Dendritic cell treated with granulocyte-macrophage colony-stimulating factor and Interleukin-4, amounts not matched to agents 40 ng/mL and 50 ng/mL, for 4 days (primary cell): Measurements from ENCODE around the gene ARHGEF16.

Experiments
- H3K27ac Mint-ChIP-seq: one replicate; pipeline ENCODE4 v1.8.0; 2022; ENCODE audit warnings: mild to moderate bottlenecking, mixed read lengths
- H3K27me3 Mint-ChIP-seq: one replicate; pipeline ENCODE4 v1.8.0; 2022; ENCODE audit warnings: mild to moderate bottlenecking, mixed read lengths
- H3K36me3 Mint-ChIP-seq: one replicate; pipeline ENCODE4 v1.8.0; 2022; ENCODE audit warnings: low read depth, mixed read lengths
- H3K4me1 Mint-ChIP-seq: one replicate; pipeline ENCODE4 v1.8.0; 2022; ENCODE audit warnings: low read depth, mixed read lengths
- H3K4me3 Mint-ChIP-seq: one replicate; pipeline ENCODE4 v1.8.0; 2022; ENCODE audit warnings: mild to moderate bottlenecking, moderate library complexity, mixed read lengths
- H3K9me3 Mint-ChIP-seq: one replicate; pipeline ENCODE4 v1.8.0; 2022; ENCODE audit warnings: mixed read lengths
- intact Hi-C: fragments of 100-400 bp; cut with micrococcal nuclease; formaldehyde crosslinking; loops from one replicate; pipeline ENCODE4 v1.15.0; 2022

ARHGEF16 gene

GRCh38 chr1:3504151-3504821 lies 49.8 kb downstream of the ARHGEF16 start:
- intact Hi-C loops = no loop called here
- no peak overlapping the region for H3K27ac Mint-ChIP-seq
- H3K27me3 Mint-ChIP-seq = no peaks in the 10 kb centered on the region
- H3K4me3 Mint-ChIP-seq = no peak overlapping the region
- H3K36me3 Mint-ChIP-seq = no peaks in the 10 kb centered on the region
- H3K4me1 Mint-ChIP-seq = no peaks in the 10 kb centered on the region
- H3K9me3 Mint-ChIP-seq = no peaks in the 10 kb centered on the region

GRCh38 chr1:3504822-3505153 lies 50.3 kb downstream of the ARHGEF16 start:
- H3K27ac Mint-ChIP-seq = no peak overlapping the region
- no peaks in the 10 kb centered on the region for H3K36me3 Mint-ChIP-seq
- no peaks in the 10 kb centered on the region for H3K27me3 Mint-ChIP-seq
- no peaks in the 10 kb centered on the region for H3K9me3 Mint-ChIP-seq
- intact Hi-C loops = no loop called here
- H3K4me3 Mint-ChIP-seq = no peak overlapping the region
- H3K4me1 Mint-ChIP-seq = no peaks in the 10 kb centered on the region

- H3K9me3 Mint-ChIP-seq = no peaks in the 10 kb centered on the region
- no peak overlapping the region for H3K27ac Mint-ChIP-seq
- H3K4me3 Mint-ChIP-seq = no peak overlapping the region
- H3K36me3 Mint-ChIP-seq = no peaks in the 10 kb centered on the region
- intact Hi-C loops = no loop called here
- no peaks in the 10 kb centered on the region for H3K4me1 Mint-ChIP-seq
- H3K27me3 Mint-ChIP-seq = no peaks in the 10 kb centered on the region
Measured at GRCh38 chr1:3505161-3505560, 50.7 kb downstream of the ARHGEF16 start.

GRCh38 chr1:3506041-3506440 lies 51.6 kb downstream of the ARHGEF16 start:
- no peaks in the 10 kb centered on the region for H3K27me3 Mint-ChIP-seq
- no peaks in the 10 kb centered on the region for H3K9me3 Mint-ChIP-seq
- H3K4me3 Mint-ChIP-seq = no peak overlapping the region
- no peak overlapping the region for H3K27ac Mint-ChIP-seq
- no peaks in the 10 kb centered on the region for H3K36me3 Mint-ChIP-seq
- intact Hi-C loops = no loop called here
- H3K4me1 Mint-ChIP-seq = no peaks in the 10 kb centered on the region

GRCh38 chr1:3506943-3507342 lies 52.5 kb downstream of the ARHGEF16 start:
- intact Hi-C loops = no loop called here
- no peak overlapping the region for H3K27ac Mint-ChIP-seq
- H3K9me3 Mint-ChIP-seq = no peaks in the 10 kb centered on the region
- no peaks in the 10 kb centered on the region for H3K4me1 Mint-ChIP-seq
- H3K4me3 Mint-ChIP-seq = no peak overlapping the region
- H3K36me3 Mint-ChIP-seq = no peaks in the 10 kb centered on the region
- H3K27me3 Mint-ChIP-seq = no peaks in the 10 kb centered on the region

GRCh38 chr1:3507636-3508275 lies 53.3 kb downstream of the ARHGEF16 start:
- Mint-ChIP-seq H3K36me3 (no peaks in the 10 kb centered on the region), H3K9me3 (no peaks in the 10 kb centered on the region), H3K27ac (no peak overlapping the region), H3K27me3 (no peaks in the 10 kb centered on the region), H3K4me1 (no peaks in the 10 kb centered on the region), H3K4me3 (no peak overlapping the region)
- intact Hi-C loops = no loop called here

- no peaks in the 10 kb centered on the region for H3K36me3 Mint-ChIP-seq
- no peaks in the 10 kb centered on the region for H3K9me3 Mint-ChIP-seq
- no peaks in the 10 kb centered on the region for H3K4me1 Mint-ChIP-seq
- no peaks in the 10 kb centered on the region for H3K27me3 Mint-ChIP-seq
- no peak overlapping the region for H3K4me3 Mint-ChIP-seq
- intact Hi-C loops = no loop called here
- no peak overlapping the region for H3K27ac Mint-ChIP-seq
Measured at GRCh38 chr1:3508757-3509415, 54.4 kb downstream of the ARHGEF16 start.

- H3K9me3 Mint-ChIP-seq = no peaks in the 10 kb centered on the region
- H3K27ac Mint-ChIP-seq = no peak overlapping the region
- no peak overlapping the region for H3K4me3 Mint-ChIP-seq
- intact Hi-C loops = no loop called here
- H3K36me3 Mint-ChIP-seq = no peaks in the 10 kb centered on the region
- H3K4me1 Mint-ChIP-seq = no peaks in the 10 kb centered on the region
- H3K27me3 Mint-ChIP-seq = no peaks in the 10 kb centered on the region
Measured at GRCh38 chr1:3509721-3510120, 55.3 kb downstream of the ARHGEF16 start.

- intact Hi-C loops = no loop called here
- Mint-ChIP-seq H3K27ac (no peak overlapping the region), H3K27me3 (no peaks in the 10 kb centered on the region), H3K36me3 (no peaks in the 10 kb centered on the region), H3K9me3 (no peaks in the 10 kb centered on the region), H3K4me1 (no peaks in the 10 kb centered on the region), H3K4me3 (no peak overlapping the region)
Measured at GRCh38 chr1:3510136-3510955, 55.9 kb downstream of the ARHGEF16 start.

GRCh38 chr1:3510956-3511250 lies 56.4 kb downstream of the ARHGEF16 start:
- no peak overlapping the region for H3K27ac Mint-ChIP-seq
- H3K27me3 Mint-ChIP-seq = no peaks in the 10 kb centered on the region
- H3K36me3 Mint-ChIP-seq = no peaks in the 10 kb centered on the region
- no peaks in the 10 kb centered on the region for H3K4me1 Mint-ChIP-seq
- H3K9me3 Mint-ChIP-seq = no peaks in the 10 kb centered on the region
- intact Hi-C loops = no loop called here
- H3K4me3 Mint-ChIP-seq = no peak overlapping the region

GRCh38 chr1:3511306-3511705 lies 56.8 kb downstream of the ARHGEF16 start:
- no peaks in the 10 kb centered on the region for H3K36me3 Mint-ChIP-seq
- no peak overlapping the region for H3K27ac Mint-ChIP-seq
- H3K4me3 Mint-ChIP-seq = no peak overlapping the region
- intact Hi-C loops = no loop called here
- no peaks in the 10 kb centered on the region for H3K9me3 Mint-ChIP-seq
- H3K4me1 Mint-ChIP-seq = no peaks in the 10 kb centered on the region
- H3K27me3 Mint-ChIP-seq = no peaks in the 10 kb centered on the region

- intact Hi-C loops = no loop called here
- no peaks in the 10 kb centered on the region for H3K9me3 Mint-ChIP-seq
- no peaks in the 10 kb centered on the region for H3K27me3 Mint-ChIP-seq
- H3K4me1 Mint-ChIP-seq = no peaks in the 10 kb centered on the region
- H3K27ac Mint-ChIP-seq = no peak overlapping the region
- H3K4me3 Mint-ChIP-seq = no peak overlapping the region
- no peaks in the 10 kb centered on the region for H3K36me3 Mint-ChIP-seq
Measured at GRCh38 chr1:3511856-3512255, 57.4 kb downstream of the ARHGEF16 start.

GRCh38 chr1:3514404-3514803 lies 59.9 kb downstream of the ARHGEF16 start:
- no peak overlapping the region for H3K27ac Mint-ChIP-seq
- no peaks in the 10 kb centered on the region for H3K4me1 Mint-ChIP-seq
- H3K9me3 Mint-ChIP-seq = no peaks in the 10 kb centered on the region
- H3K4me3 Mint-ChIP-seq = no peak overlapping the region
- intact Hi-C loops = no loop called here
- no peaks in the 10 kb centered on the region for H3K36me3 Mint-ChIP-seq
- H3K27me3 Mint-ChIP-seq = no peaks in the 10 kb centered on the region

GRCh38 chr1:3515272-3515671 lies 60.8 kb downstream of the ARHGEF16 start:
- intact Hi-C loops = no loop called here
- Mint-ChIP-seq H3K9me3 (no peaks in the 10 kb centered on the region), H3K27me3 (no peaks in the 10 kb centered on the region), H3K4me1 (no peaks in the 10 kb centered on the region), H3K4me3 (no peak overlapping the region), H3K36me3 (no peaks in the 10 kb centered on the region), H3K27ac (no peak overlapping the region)
